ENCODE results near the gene KIAA2012. TPM values are rescaled to one million over a fixed set of nuclear protein-coding genes. Genes with fewer than 3 reads are reported as not detected.
"Not testable (repeated sequence)": the region's sequence is repeated elsewhere in the genome, so short reads cannot be mapped to it uniquely, and the experiment has no call there.

Gene KIAA2012
- total RNA-seq, 2 donors from 2014 or later = 0.74 TPM; not detected in 1

DNA sequence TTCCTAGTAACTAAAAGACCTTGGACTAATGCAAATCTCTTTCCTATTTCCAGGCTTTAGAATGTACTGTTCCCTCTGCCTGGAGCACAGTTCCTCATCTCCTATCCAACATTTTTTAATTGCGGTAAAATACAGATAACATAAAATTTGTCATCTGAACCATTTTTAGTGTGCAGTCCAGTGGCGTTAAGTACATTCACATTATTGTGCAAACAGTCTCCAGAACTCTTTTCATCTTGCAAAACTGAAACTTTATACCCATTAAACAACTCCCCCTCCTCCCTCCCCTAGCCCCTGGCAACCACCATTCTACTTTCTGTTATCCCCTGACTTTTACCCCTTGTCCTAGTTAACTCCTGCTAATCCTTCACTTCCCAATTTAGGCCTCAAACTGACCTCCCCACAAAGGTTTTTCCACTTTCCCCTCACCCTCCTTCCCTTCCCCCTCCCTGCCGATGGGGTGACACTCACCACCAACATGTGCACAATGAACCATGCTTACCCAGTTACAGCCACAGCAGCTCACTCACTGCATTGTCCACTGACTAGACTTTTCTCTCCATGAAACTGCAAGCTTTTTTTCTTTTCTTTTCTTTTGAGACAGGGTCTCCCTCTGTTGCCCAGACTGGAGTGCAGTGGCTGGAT is 54.8 kb downstream of the KIAA2012 start:
- Histone ChIP-seq H3K9me3 (no peaks in the 10 kb centered on the region), H3K27ac (peak overlapping the region in 1 of 2 donors; percentile 44), H3K4me3 (no peak overlapping the region), H3K4me1 (replicated peaks) (no peaks in the 10 kb centered on the region), H3K36me3 (no peaks in the 10 kb centered on the region), H3K27me3 (replicated peaks; ENCODE audit: insufficient read depth) (no peaks in the 10 kb centered on the region)
- DNase-seq (ENCODE audit: low spot score) = no peak
- intact Hi-C loops (cut with DNase I) = no loop called here
- 10% methylated on average over 3 of the region's 3 CpGs for WGBS
- TF ChIP-seq POLR2AphosphoS5 (IDR thresholded peaks at IDR 0.05) (peak; percentile 3), POLR2A (IDR thresholded peaks at IDR 0.05) (no peak)

DNA sequence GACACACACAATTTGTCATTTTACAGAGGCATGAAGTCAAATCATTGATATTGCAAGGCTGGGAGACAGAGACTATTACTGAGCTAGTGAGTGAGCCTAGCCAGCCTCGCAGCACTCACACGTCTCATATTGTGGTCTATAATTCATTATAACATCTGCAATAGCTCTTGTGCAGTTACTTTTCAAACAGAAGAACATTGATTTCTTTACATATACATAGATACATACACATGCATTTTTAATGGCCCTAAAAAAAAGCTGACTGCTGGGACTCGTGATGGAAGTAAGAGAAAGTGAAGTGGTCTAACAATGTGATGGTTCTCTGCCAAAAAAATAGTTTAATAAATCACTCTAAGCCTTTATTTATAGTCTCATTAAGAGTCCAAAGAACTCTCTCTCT is 56.8 kb downstream of the KIAA2012 start:
- TF ChIP-seq POLR2A (IDR thresholded peaks at IDR 0.05) (no peak), POLR2AphosphoS5 (IDR thresholded peaks at IDR 0.05) (no peak)
- TF ChIP-seq, protein P1, sequence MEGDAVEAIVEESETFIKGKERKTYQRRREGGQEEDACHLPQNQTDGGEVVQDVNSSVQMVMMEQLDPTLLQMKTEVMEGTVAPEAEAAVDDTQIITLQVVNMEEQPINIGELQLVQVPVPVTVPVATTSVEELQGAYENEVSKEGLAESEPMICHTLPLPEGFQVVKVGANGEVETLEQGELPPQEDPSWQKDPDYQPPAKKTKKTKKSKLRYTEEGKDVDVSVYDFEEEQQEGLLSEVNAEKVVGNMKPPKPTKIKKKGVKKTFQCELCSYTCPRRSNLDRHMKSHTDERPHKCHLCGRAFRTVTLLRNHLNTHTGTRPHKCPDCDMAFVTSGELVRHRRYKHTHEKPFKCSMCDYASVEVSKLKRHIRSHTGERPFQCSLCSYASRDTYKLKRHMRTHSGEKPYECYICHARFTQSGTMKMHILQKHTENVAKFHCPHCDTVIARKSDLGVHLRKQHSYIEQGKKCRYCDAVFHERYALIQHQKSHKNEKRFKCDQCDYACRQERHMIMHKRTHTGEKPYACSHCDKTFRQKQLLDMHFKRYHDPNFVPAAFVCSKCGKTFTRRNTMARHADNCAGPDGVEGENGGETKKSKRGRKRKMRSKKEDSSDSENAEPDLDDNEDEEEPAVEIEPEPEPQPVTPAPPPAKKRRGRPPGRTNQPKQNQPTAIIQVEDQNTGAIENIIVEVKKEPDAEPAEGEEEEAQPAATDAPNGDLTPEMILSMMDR (IDR thresholded peaks at IDR 0.05) = no peak
- Histone ChIP-seq H3K36me3 (no peaks in the 10 kb centered on the region), H3K27ac (no peak overlapping the region), H3K4me1 (replicated peaks) (no peaks in the 10 kb centered on the region), H3K4me3 (no peak overlapping the region), H3K9me3 (no peaks in the 10 kb centered on the region), H3K27me3 (replicated peaks; ENCODE audit: insufficient read depth) (no peaks in the 10 kb centered on the region)
- WGBS = 34% methylated on average over 3 of the region's 3 CpGs
- intact Hi-C loops (cut with DNase I) = no loop called here
- DNase-seq (ENCODE audit: low spot score) = no peak

DNA sequence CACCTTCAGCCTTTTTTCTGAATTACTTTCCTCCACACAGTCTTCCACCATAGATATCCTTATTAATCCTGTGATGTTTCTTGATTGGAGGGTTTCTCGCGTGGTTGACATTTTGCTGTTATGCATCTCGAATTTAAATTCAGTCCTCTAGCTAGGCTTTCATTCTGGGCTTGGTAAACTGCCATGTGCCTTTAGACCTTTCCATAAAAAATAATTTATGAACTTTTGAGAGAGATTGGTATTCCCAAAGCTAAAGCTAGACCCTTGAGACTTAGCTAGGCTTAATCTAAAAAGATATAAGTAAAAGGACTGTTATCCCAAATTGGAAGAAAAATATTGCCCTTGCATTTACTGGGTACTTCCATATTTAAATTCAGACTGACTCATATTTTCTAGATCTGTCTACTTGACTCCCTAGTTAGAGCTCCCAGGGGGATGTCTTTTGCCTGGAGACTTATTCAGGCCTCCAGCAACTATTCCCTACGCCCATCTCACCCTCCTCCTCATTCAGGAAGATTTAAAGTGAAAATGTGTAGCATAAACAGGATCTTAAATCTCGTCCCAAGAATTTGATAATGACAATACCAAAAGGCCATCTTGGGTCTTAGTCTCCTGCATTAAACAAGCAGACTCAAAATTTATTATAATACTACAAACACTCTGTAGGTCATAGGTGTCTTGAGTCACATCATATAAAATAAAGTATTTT is 60.3 kb downstream of the KIAA2012 start:
- intact Hi-C loops (cut with DNase I) = no loop called here
- Histone ChIP-seq H3K4me1 (replicated peaks) (no peaks in the 10 kb centered on the region), H3K27ac (no peak overlapping the region), H3K36me3 (no peaks in the 10 kb centered on the region), H3K4me3 (no peak overlapping the region), H3K9me3 (no peaks in the 10 kb centered on the region), H3K27me3 (replicated peaks; ENCODE audit: insufficient read depth) (no peaks in the 10 kb centered on the region)
- DNase-seq (ENCODE audit: low spot score) = no peak
- 89% methylated on average over 5 of the region's 5 CpGs for WGBS
- TF ChIP-seq, protein P1 (IDR thresholded peaks at IDR 0.05) = no peak
- TF ChIP-seq POLR2A (IDR thresholded peaks at IDR 0.05) = no peak
- no peak for TF ChIP-seq POLR2AphosphoS5 (IDR thresholded peaks at IDR 0.05)

DNA sequence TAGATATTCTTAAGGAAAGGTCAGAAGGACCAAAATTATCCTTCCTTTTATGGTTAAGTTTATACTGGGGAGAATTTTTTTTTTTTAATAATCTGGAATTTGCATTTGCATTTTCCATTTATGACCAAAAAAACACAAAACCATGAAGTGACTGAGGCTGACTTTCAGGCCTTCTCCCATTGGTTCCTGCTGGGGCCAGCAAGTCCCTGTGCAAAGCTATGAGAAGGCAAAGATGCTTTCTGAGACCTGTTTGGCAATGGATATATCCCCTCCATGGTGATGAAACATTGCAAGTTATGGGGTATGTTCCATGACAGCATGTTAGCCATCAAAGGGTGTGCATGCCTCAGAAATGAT is 60.8 kb downstream of the KIAA2012 start:
- Histone ChIP-seq H3K4me3 (no peak overlapping the region), H3K9me3 (no peaks in the 10 kb centered on the region), H3K36me3 (no peaks in the 10 kb centered on the region), H3K4me1 (replicated peaks) (no peaks in the 10 kb centered on the region), H3K27me3 (replicated peaks; ENCODE audit: insufficient read depth) (no peaks in the 10 kb centered on the region), H3K27ac (no peak overlapping the region)
- TF ChIP-seq POLR2A (IDR thresholded peaks at IDR 0.05) = no peak
- intact Hi-C loops (cut with DNase I) = no loop called here
- DNase-seq (ENCODE audit: low spot score) = no peak

DNA sequence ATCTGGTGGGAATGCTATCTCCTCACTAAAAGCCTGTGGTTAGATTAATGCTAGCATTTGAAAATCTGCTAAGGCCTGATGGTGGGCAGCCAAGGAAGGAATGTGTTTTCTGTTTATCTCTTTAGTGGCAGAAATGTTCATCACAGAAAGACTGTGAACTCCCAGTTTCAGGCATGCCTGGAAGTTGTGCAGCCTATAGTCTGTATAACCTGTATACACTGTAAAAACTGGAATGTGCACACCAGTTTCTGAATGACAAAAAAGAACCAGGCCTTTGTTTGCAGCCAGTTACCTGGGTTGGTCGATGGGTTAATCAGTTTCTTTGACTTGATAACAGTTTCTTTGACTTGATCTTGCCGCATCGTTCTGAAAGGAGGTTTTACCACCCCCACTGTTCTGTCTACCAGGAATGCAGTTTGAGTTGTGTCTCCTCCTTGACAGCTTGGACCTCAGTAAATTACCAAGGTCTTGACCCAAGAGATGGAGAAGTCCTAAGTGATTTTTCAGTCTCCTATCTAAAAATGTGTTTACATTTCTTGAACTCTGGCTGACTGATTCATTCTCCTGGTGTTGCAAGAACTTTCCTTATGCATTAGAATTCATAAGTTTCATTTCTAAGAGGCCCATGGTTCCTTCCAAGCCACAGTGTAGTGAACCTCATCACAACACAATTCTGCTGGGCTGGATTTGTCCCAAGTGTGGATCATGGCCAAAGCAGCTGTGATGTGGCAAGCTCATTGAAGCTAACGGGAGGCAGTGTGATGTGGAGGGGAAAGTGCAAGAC is 62.2 kb downstream of the KIAA2012 start:
- intact Hi-C loops (cut with DNase I) = no loop called here
- H3K27ac ChIP-seq = no peak overlapping the region
- H3K4me1 ChIP-seq (replicated peaks) = no peaks in the 10 kb centered on the region
- WGBS = 46% methylated on average over 4 of the region's 4 CpGs
- H3K36me3 ChIP-seq = no peaks in the 10 kb centered on the region
- no peak overlapping the region for H3K4me3 ChIP-seq
- DNase-seq (ENCODE audit: low spot score) = no peak
- H3K27me3 ChIP-seq (replicated peaks; ENCODE audit: insufficient read depth) = no peaks in the 10 kb centered on the region
- TF ChIP-seq POLR2A (IDR thresholded peaks at IDR 0.05) (no peak), POLR2AphosphoS5 (IDR thresholded peaks at IDR 0.05) (peak; percentile 20)
- TF ChIP-seq, protein P1 (IDR thresholded peaks at IDR 0.05) = no peak
- no peaks in the 10 kb centered on the region for H3K9me3 ChIP-seq

DNA sequence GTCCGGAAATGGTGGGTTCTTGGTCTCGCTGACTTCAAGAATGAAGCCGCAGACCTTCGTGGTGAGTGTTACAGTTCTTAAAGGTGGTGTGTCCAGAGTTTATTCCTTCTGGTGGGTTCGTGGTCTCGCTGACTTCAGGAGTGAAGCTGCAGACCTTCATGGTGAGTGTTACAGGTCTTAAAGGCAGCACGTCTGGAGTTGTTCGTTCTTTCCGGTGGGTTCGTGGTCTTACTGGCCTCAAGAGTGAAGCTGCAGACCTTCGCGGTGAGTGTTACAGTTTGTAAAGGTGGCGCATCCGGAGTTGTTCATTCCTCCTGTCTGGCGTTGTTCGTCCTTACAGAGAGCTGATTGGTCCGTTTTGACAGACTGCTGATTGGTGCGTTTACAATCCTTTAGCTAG is 63.0 kb downstream of the KIAA2012 start:
- intact Hi-C loops (cut with DNase I); H3K9me3 ChIP-seq: not testable (repeated sequence)

More for the DNA sequence above, 63.0 kb downstream of the KIAA2012 start:
- H3K27ac ChIP-seq; H3K27me3 ChIP-seq (replicated peaks; ENCODE audit: insufficient read depth); DNase-seq (ENCODE audit: low spot score); H3K4me3 ChIP-seq; H3K36me3 ChIP-seq; H3K4me1 ChIP-seq (replicated peaks): not testable (repeated sequence)
- 89% methylated on average over 18 of the region's 18 CpGs for WGBS

All from prostate gland (tissue), 2 donors.